ENCODE data around the gene DDX41. TPM values are rescaled to one million over a fixed set of nuclear protein-coding genes. Genes with fewer than 3 reads are reported as not detected.
A peak's percentile ranks its signal among the peaks of the same experiment; 100 is the strongest.

The DDX41 gene
- total RNA-seq, 2 donors from 2014 or later = 84.3 to 134 TPM

GRCh38 chr5:177519463-177520235 is 2.9 kb upstream of the DDX41 start:
- H3K9ac ChIP-seq (ENCODE audit: low read depth in 2 of 2, low read length in 2 of 2) = no peak overlapping the region
- intact Hi-C loops (cut with DNase I) = loop anchor here (10.0 kb wide), 1 partner anchor 75 kb away; the partner anchor contains the start of gene TMED9
- no peaks in the 10 kb centered on the region for H3K27me3 ChIP-seq
- no peak overlapping the region for H3K4me3 ChIP-seq
- no peak for TF ChIP-seq CTCF (IDR thresholded peaks at IDR 0.05)
- no peak for DNase-seq
- H3K36me3 ChIP-seq = peaks cover 5% of the 10 kb centered on the region
- no peak overlapping the region for H3K27ac ChIP-seq
- H3K9me3 ChIP-seq = no peaks in the 10 kb centered on the region
- H3K4me1 ChIP-seq = peaks cover 10% of the 10 kb centered on the region

GRCh38 chr5:177515580-177515979 is 1.2 kb downstream of the DDX41 start:
- DNase-seq = no peak
- H3K9ac ChIP-seq (ENCODE audit: low read depth in 2 of 2, low read length in 2 of 2) = peak overlapping the region in 1 of 2 donors; percentile 92
- H3K9me3 ChIP-seq = no peaks in the 10 kb centered on the region
- intact Hi-C loops (cut with DNase I) = loop anchor here (10.0 kb wide), 1 partner anchor 79 kb away; the partner anchor contains the start of gene TMED9
- H3K27me3 ChIP-seq = no peaks in the 10 kb centered on the region
- no peak overlapping the region for H3K27ac ChIP-seq
- peaks cover 10% of the 10 kb centered on the region for H3K4me1 ChIP-seq
- no peak for TF ChIP-seq CTCF (IDR thresholded peaks at IDR 0.05)
- peaks cover 12% of the 10 kb centered on the region for H3K36me3 ChIP-seq
- H3K4me3 ChIP-seq = peak overlapping the region; percentile 84

- TF ChIP-seq CTCF (IDR thresholded peaks at IDR 0.05) = no peak
- Histone ChIP-seq H3K4me1 (peaks cover 10% of the 10 kb centered on the region), H3K9me3 (no peaks in the 10 kb centered on the region), H3K9ac (ENCODE audit: low read depth in 2 of 2, low read length in 2 of 2) (no peak overlapping the region), H3K27ac (no peak overlapping the region), H3K4me3 (no peak overlapping the region), H3K27me3 (no peaks in the 10 kb centered on the region), H3K36me3 (peaks cover 16% of the 10 kb centered on the region)
- DNase-seq = no peak
- intact Hi-C loops (cut with DNase I) = loop anchor here (10.0 kb wide), 1 partner anchor 80 kb away; the partner anchor contains the start of gene TMED9
Measured at GRCh38 chr5:177514541-177514940, 2.2 kb downstream of the DDX41 start.

- DNase-seq = no peak
- Histone ChIP-seq H3K9ac (ENCODE audit: low read depth in 2 of 2, low read length in 2 of 2) (no peak overlapping the region), H3K27me3 (no peaks in the 10 kb centered on the region), H3K9me3 (no peaks in the 10 kb centered on the region), H3K36me3 (peaks cover 16% of the 10 kb centered on the region), H3K27ac (no peak overlapping the region), H3K4me1 (peaks cover 10% of the 10 kb centered on the region), H3K4me3 (no peak overlapping the region)
- intact Hi-C loops (cut with DNase I) = loop anchor here (10.0 kb wide), 1 partner anchor 81 kb away; the partner anchor contains the start of gene TMED9
- TF ChIP-seq CTCF (IDR thresholded peaks at IDR 0.05) = no peak
Measured at GRCh38 chr5:177513500-177513899, 3.3 kb downstream of the DDX41 start.

GRCh38 chr5:177512736-177513380 is 3.9 kb downstream of the DDX41 start:
- intact Hi-C loops (cut with DNase I) = loop anchor here (10.0 kb wide), 1 partner anchor 82 kb away; the partner anchor contains the start of gene TMED9
- Histone ChIP-seq H3K9ac (ENCODE audit: low read depth in 2 of 2, low read length in 2 of 2) (no peak overlapping the region), H3K27me3 (no peaks in the 10 kb centered on the region), H3K36me3 (peaks cover 16% of the 10 kb centered on the region), H3K4me3 (no peak overlapping the region), H3K27ac (no peak overlapping the region), H3K4me1 (peaks cover 10% of the 10 kb centered on the region), H3K9me3 (no peaks in the 10 kb centered on the region)
- no peak for TF ChIP-seq CTCF (IDR thresholded peaks at IDR 0.05)
- no peak for DNase-seq

All from colonic mucosa (tissue), 4 donors.